ENCODE measurements around the gene LHX3. TPM values are rescaled to one million over a fixed set of nuclear protein-coding genes. Genes with fewer than 3 reads are reported as not detected.

LHX3 gene
- total RNA-seq, 4 donors from 2014 or later: not detected

GRCh38 chr9:136149853-136150252 lies 55.1 kb downstream of the LHX3 start:
- DNase-seq: no peak
- no peaks in the 10 kb centered on the region for H3K9me3 ChIP-seq
- H3K27ac ChIP-seq: no peak overlapping the region
- peaks cover 0 to 59% (median 3%) of the 10 kb centered on the region in 4 donors for H3K27me3 ChIP-seq
- intact Hi-C loops (cut with DNase I): loop anchor here (10.0 kb wide), 2 partner anchors 55 to 135 kb away; partner anchors contain the start of gene LHX3
- 91 to 100% methylated on average over 3 to 5 of the region's 9 CpGs for WGBS, 2 donors
- no peak overlapping the region for H3K4me3 ChIP-seq
- no peak for TF ChIP-seq CTCF (IDR thresholded peaks at IDR 0.05)
- no peak for TF ChIP-seq POLR2A (IDR thresholded peaks at IDR 0.05)
- H3K4me1 ChIP-seq: peaks cover 0 to 12% (median 0%) of the 10 kb centered on the region in 3 donors
- no peaks in the 10 kb centered on the region for H3K36me3 ChIP-seq

- DNase-seq: no peak
- Histone ChIP-seq H3K27me3 (peaks cover 0 to 60% (median 3%) of the 10 kb centered on the region in 4 donors), H3K27ac (no peak overlapping the region), H3K4me1 (peaks cover 0 to 12% (median 0%) of the 10 kb centered on the region in 3 donors), H3K36me3 (no peaks in the 10 kb centered on the region), H3K9me3 (no peaks in the 10 kb centered on the region), H3K4me3 (no peak overlapping the region)
- intact Hi-C loops (cut with DNase I): loop anchor here (10.0 kb wide), 2 partner anchors 55 to 135 kb away; partner anchors contain the start of gene LHX3
- TF ChIP-seq CTCF (IDR thresholded peaks at IDR 0.05): no peak
- TF ChIP-seq POLR2A (IDR thresholded peaks at IDR 0.05): no peak
- 80 to 82% methylated on average over 4 to 10 of the region's 12 CpGs for WGBS, 2 donors
These were observed 55.6 kb downstream of the LHX3 start for GRCh38 chr9:136149337-136149736.

- no peak overlapping the region for H3K4me3 ChIP-seq
- intact Hi-C loops (cut with DNase I): loop anchor here (10.0 kb wide), 2 partner anchors 56 to 136 kb away; partner anchors contain the start of gene LHX3
- H3K27ac ChIP-seq: no peak overlapping the region
- no peak for TF ChIP-seq CTCF (IDR thresholded peaks at IDR 0.05)
- no peak for TF ChIP-seq POLR2A (IDR thresholded peaks at IDR 0.05)
- H3K36me3 ChIP-seq: no peaks in the 10 kb centered on the region
- DNase-seq: no peak
- peaks cover 0 to 66% (median 3%) of the 10 kb centered on the region in 4 donors for H3K27me3 ChIP-seq
- no peaks in the 10 kb centered on the region for H3K9me3 ChIP-seq
- WGBS, 2 donors: 47% methylated on average over 7 of the region's 14 CpGs; no CpG with 5 or more reads in 1 of the 2 donors
- peaks cover 0 to 12% (median 0%) of the 10 kb centered on the region in 3 donors for H3K4me1 ChIP-seq
These were observed 56.2 kb downstream of the LHX3 start for GRCh38 chr9:136148766-136149165.

- TF ChIP-seq POLR2A (IDR thresholded peaks at IDR 0.05): no peak
- TF ChIP-seq CTCF (IDR thresholded peaks at IDR 0.05): no peak
- DNase-seq: no peak
- WGBS, 2 donors: 26% methylated on average over 6 of the region's 35 CpGs; no CpG with 5 or more reads in 1 of the 2 donors
These were observed 56.8 kb downstream of the LHX3 start for GRCh38 chr9:136147890-136148714.

More at GRCh38 chr9:136147890-136148714, 56.8 kb downstream of the LHX3 start:
- intact Hi-C loops (cut with DNase I): loop anchor here (10.0 kb wide), 2 partner anchors 57 to 137 kb away; partner anchors contain the start of gene LHX3
- no peak overlapping the region for H3K27ac ChIP-seq
- no peak overlapping the region for H3K4me3 ChIP-seq
- no peaks in the 10 kb centered on the region for H3K36me3 ChIP-seq
- peaks cover 0 to 69% (median 3%) of the 10 kb centered on the region in 4 donors for H3K27me3 ChIP-seq
- peaks cover 0 to 8% (median 0%) of the 10 kb centered on the region in 3 donors for H3K4me1 ChIP-seq
- no peaks in the 10 kb centered on the region for H3K9me3 ChIP-seq
